ENCODE data around the gene SOWAHB.

DNA sequence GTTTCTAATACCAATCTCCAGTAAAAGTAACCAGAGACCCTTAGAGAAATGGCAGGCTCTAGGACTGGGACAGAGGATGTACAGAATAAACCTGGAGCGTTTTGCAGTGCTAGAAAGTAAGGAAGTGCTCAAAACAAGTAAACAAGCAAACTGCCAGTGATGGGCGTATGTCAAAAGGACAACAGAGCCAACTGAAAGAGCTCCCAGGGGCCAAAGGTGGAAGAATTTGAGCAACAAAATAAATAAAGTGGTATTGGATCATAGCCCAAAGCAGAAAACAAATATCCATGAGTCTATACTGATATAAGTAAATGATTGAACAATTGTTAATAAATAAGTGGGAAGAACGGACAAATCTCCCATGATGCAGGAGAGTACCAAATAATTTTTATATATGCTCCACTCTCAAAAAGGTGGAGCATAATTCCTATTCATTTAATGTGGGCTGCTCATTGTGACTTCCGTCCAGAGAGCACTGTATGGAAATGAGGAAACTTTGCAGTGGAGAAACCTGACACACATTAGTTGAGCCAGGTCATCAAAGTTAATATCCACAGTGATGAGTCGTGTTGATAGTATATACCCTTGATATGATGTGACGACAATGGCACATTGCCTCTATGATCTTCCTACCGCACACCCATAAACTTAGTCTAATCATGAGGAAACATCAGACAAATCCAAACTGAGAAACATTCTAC, 33.8 kb upstream of the SOWAHB start:
- TF ChIP-seq, protein P1, sequence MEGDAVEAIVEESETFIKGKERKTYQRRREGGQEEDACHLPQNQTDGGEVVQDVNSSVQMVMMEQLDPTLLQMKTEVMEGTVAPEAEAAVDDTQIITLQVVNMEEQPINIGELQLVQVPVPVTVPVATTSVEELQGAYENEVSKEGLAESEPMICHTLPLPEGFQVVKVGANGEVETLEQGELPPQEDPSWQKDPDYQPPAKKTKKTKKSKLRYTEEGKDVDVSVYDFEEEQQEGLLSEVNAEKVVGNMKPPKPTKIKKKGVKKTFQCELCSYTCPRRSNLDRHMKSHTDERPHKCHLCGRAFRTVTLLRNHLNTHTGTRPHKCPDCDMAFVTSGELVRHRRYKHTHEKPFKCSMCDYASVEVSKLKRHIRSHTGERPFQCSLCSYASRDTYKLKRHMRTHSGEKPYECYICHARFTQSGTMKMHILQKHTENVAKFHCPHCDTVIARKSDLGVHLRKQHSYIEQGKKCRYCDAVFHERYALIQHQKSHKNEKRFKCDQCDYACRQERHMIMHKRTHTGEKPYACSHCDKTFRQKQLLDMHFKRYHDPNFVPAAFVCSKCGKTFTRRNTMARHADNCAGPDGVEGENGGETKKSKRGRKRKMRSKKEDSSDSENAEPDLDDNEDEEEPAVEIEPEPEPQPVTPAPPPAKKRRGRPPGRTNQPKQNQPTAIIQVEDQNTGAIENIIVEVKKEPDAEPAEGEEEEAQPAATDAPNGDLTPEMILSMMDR (tag by site-specific recombination; IDR thresholded peaks at IDR 0.05) = no peak
- TF ChIP-seq ZFP37 (tag by site-specific recombination; IDR thresholded peaks at IDR 0.05) (no peak), ZNF585B (tag by site-specific recombination; IDR thresholded peaks at IDR 0.05) (no peak), ZNF558 (tag by site-specific recombination; IDR thresholded peaks at IDR 0.05) (no peak), OVOL3 (tag by site-specific recombination; IDR thresholded peaks at IDR 0.05) (no peak), ZBTB1 (tag by site-specific recombination; IDR thresholded peaks at IDR 0.05) (no peak), ZNF658 (tag by site-specific recombination; IDR thresholded peaks at IDR 0.05) (no peak)
- TF ChIP-seq, protein P2, sequence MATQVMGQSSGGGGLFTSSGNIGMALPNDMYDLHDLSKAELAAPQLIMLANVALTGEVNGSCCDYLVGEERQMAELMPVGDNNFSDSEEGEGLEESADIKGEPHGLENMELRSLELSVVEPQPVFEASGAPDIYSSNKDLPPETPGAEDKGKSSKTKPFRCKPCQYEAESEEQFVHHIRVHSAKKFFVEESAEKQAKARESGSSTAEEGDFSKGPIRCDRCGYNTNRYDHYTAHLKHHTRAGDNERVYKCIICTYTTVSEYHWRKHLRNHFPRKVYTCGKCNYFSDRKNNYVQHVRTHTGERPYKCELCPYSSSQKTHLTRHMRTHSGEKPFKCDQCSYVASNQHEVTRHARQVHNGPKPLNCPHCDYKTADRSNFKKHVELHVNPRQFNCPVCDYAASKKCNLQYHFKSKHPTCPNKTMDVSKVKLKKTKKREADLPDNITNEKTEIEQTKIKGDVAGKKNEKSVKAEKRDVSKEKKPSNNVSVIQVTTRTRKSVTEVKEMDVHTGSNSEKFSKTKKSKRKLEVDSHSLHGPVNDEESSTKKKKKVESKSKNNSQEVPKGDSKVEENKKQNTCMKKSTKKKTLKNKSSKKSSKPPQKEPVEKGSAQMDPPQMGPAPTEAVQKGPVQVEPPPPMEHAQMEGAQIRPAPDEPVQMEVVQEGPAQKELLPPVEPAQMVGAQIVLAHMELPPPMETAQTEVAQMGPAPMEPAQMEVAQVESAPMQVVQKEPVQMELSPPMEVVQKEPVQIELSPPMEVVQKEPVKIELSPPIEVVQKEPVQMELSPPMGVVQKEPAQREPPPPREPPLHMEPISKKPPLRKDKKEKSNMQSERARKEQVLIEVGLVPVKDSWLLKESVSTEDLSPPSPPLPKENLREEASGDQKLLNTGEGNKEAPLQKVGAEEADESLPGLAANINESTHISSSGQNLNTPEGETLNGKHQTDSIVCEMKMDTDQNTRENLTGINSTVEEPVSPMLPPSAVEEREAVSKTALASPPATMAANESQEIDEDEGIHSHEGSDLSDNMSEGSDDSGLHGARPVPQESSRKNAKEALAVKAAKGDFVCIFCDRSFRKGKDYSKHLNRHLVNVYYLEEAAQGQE (tag by site-specific recombination; IDR thresholded peaks at IDR 0.05) = no peak
- TF ChIP-seq, protein P3, sequence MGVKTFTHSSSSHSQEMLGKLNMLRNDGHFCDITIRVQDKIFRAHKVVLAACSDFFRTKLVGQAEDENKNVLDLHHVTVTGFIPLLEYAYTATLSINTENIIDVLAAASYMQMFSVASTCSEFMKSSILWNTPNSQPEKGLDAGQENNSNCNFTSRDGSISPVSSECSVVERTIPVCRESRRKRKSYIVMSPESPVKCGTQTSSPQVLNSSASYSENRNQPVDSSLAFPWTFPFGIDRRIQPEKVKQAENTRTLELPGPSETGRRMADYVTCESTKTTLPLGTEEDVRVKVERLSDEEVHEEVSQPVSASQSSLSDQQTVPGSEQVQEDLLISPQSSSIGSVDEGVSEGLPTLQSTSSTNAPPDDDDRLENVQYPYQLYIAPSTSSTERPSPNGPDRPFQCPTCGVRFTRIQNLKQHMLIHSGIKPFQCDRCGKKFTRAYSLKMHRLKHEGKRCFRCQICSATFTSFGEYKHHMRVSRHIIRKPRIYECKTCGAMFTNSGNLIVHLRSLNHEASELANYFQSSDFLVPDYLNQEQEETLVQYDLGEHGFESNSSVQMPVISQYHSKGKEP (tag by site-specific recombination; IDR thresholded peaks at IDR 0.05) = no peak

All from HEK293 (cell line).